ENCODE data around the gene SLC25A24. TPM values are rescaled to one million over a fixed set of nuclear protein-coding genes. Genes with fewer than 3 reads are reported as not detected.
"Not testable (repeated sequence)": the region's sequence is repeated elsewhere in the genome, so short reads cannot be mapped to it uniquely, and the experiment has no call there.

SLC25A24 gene
- total RNA-seq, 2 experiments from 2014 or later, result 25.7 to 26.5 TPM

GRCh38 chr1:108142258-108142657, 57.9 kb downstream of the SLC25A24 start:
- H3K36me3 Mint-ChIP-seq, result peaks cover 73% of the 10 kb centered on the region
- H3K27ac Mint-ChIP-seq, result no peak overlapping the region
- no peak for DNase-seq
- ATAC-seq (ENCODE audit: low read depth), result no peak
- POLR2A ChIA-PET, result interaction anchor here (0.5 kb wide), 1 partner anchor 38 kb away, joined by 4 read pairs; no protein-coding TSS in a partner anchor
- no peak overlapping the region for H3K4me3 Mint-ChIP-seq
- H3K9me3 Mint-ChIP-seq, result peaks cover 7% of the 10 kb centered on the region
- no peaks in the 10 kb centered on the region for H3K27me3 Mint-ChIP-seq
- peaks cover 2% of the 10 kb centered on the region for H3K4me1 Mint-ChIP-seq

- Mint-ChIP-seq H3K36me3 (peaks cover 70% of the 10 kb centered on the region), H3K27me3 (no peaks in the 10 kb centered on the region), H3K4me1 (peaks cover 2% of the 10 kb centered on the region), H3K9me3 (peaks cover 7% of the 10 kb centered on the region), H3K27ac (no peak overlapping the region), H3K4me3 (no peak overlapping the region)
- ATAC-seq (ENCODE audit: low read depth) (no peak), DNase-seq (no peak)
- POLR2A ChIA-PET, result interaction anchor here (0.5 kb wide), 1 partner anchor 39 kb away, joined by 4 read pairs; no protein-coding TSS in a partner anchor
Measured at GRCh38 chr1:108141621-108142020, 58.5 kb downstream of the SLC25A24 start.

GRCh38 chr1:108140936-108141335, 59.2 kb downstream of the SLC25A24 start:
- Mint-ChIP-seq H3K9me3 (peaks cover 5% of the 10 kb centered on the region), H3K27me3 (no peaks in the 10 kb centered on the region), H3K4me1 (peaks cover 2% of the 10 kb centered on the region), H3K27ac (no peak overlapping the region), H3K4me3 (no peak overlapping the region), H3K36me3 (peaks cover 64% of the 10 kb centered on the region)
- ATAC-seq (ENCODE audit: low read depth) (no peak), DNase-seq (no peak)
- POLR2A ChIA-PET, result no interaction called here

GRCh38 chr1:108140177-108140576, 60.0 kb downstream of the SLC25A24 start:
- no peak for DNase-seq
- H3K27me3 Mint-ChIP-seq, result no peaks in the 10 kb centered on the region
- peaks cover 2% of the 10 kb centered on the region for H3K4me1 Mint-ChIP-seq
- H3K4me3 Mint-ChIP-seq, result no peak overlapping the region
- H3K9me3 Mint-ChIP-seq, result peaks cover 4% of the 10 kb centered on the region
- peaks cover 62% of the 10 kb centered on the region for H3K36me3 Mint-ChIP-seq
- POLR2A ChIA-PET, result no interaction called here
- no peak overlapping the region for H3K27ac Mint-ChIP-seq
- ATAC-seq (ENCODE audit: low read depth), result no peak

GRCh38 chr1:108139555-108139954, 60.6 kb downstream of the SLC25A24 start:
- H3K27ac Mint-ChIP-seq; H3K4me1 Mint-ChIP-seq; DNase-seq; H3K9me3 Mint-ChIP-seq; H3K27me3 Mint-ChIP-seq; H3K4me3 Mint-ChIP-seq; ATAC-seq (ENCODE audit: low read depth); POLR2A ChIA-PET: not testable (repeated sequence)
- peaks cover 60% of the 10 kb centered on the region for H3K36me3 Mint-ChIP-seq

- POLR2A ChIA-PET, H3K4me1 Mint-ChIP-seq: not testable (repeated sequence)
- peaks cover 44% of the 10 kb centered on the region for H3K36me3 Mint-ChIP-seq
Measured at GRCh38 chr1:108133148-108133547, 67.0 kb downstream of the SLC25A24 start.

GRCh38 chr1:108132367-108132766, 67.8 kb downstream of the SLC25A24 start:
- ATAC-seq (ENCODE audit: low read depth); H3K4me1 Mint-ChIP-seq; DNase-seq; H3K4me3 Mint-ChIP-seq; POLR2A ChIA-PET; H3K27me3 Mint-ChIP-seq; H3K9me3 Mint-ChIP-seq; H3K27ac Mint-ChIP-seq: not testable (repeated sequence)
- peaks cover 39% of the 10 kb centered on the region for H3K36me3 Mint-ChIP-seq

More at GRCh38 chr1:108133148-108133547, 67.0 kb downstream of the SLC25A24 start:
- ATAC-seq (ENCODE audit: low read depth); H3K9me3 Mint-ChIP-seq; H3K4me3 Mint-ChIP-seq; H3K27ac Mint-ChIP-seq; DNase-seq; H3K27me3 Mint-ChIP-seq: not testable (repeated sequence)

GRCh38 chr1:108131281-108131680, 68.9 kb downstream of the SLC25A24 start:
- POLR2A ChIA-PET; H3K4me1 Mint-ChIP-seq; H3K4me3 Mint-ChIP-seq; H3K9me3 Mint-ChIP-seq; DNase-seq; H3K27ac Mint-ChIP-seq; ATAC-seq (ENCODE audit: low read depth); H3K27me3 Mint-ChIP-seq: not testable (repeated sequence)
- peaks cover 33% of the 10 kb centered on the region for H3K36me3 Mint-ChIP-seq

GRCh38 chr1:108130794-108131193, 69.3 kb downstream of the SLC25A24 start:
- Mint-ChIP-seq H3K4me1 (peaks cover 2% of the 10 kb centered on the region), H3K9me3 (peaks cover 6% of the 10 kb centered on the region), H3K27me3 (peaks cover under 1% of the 10 kb centered on the region), H3K27ac (no peak overlapping the region), H3K4me3 (no peak overlapping the region), H3K36me3 (peaks cover 33% of the 10 kb centered on the region)
- POLR2A ChIA-PET, result no interaction called here
- no peak for DNase-seq
- ATAC-seq (ENCODE audit: low read depth), result no peak

- Mint-ChIP-seq H3K9me3 (peaks cover 6% of the 10 kb centered on the region), H3K4me3 (no peak overlapping the region), H3K27ac (no peak overlapping the region), H3K27me3 (peaks cover 3% of the 10 kb centered on the region), H3K36me3 (peaks cover 29% of the 10 kb centered on the region), H3K4me1 (peaks cover 5% of the 10 kb centered on the region)
- DNase-seq (no peak), ATAC-seq (ENCODE audit: low read depth) (no peak)
- POLR2A ChIA-PET, result interaction anchor here (0.6 kb wide), 1 partner anchor 138 kb away, joined by 3 read pairs; no protein-coding TSS in a partner anchor
Measured at GRCh38 chr1:108129999-108130398, 70.1 kb downstream of the SLC25A24 start.

GRCh38 chr1:108125312-108126138, 74.6 kb downstream of the SLC25A24 start:
- no peaks in the 10 kb centered on the region for H3K9me3 Mint-ChIP-seq
- no peak overlapping the region for H3K4me3 Mint-ChIP-seq
- H3K27me3 Mint-ChIP-seq, result peaks cover 3% of the 10 kb centered on the region
- POLR2A ChIA-PET, result no interaction called here
- ATAC-seq (ENCODE audit: low read depth) (peak; percentile 84), DNase-seq (peak; percentile 48)
- peak overlapping the region; percentile 31 for H3K27ac Mint-ChIP-seq
- peaks cover 3% of the 10 kb centered on the region for H3K4me1 Mint-ChIP-seq
- H3K36me3 Mint-ChIP-seq, result no peaks in the 10 kb centered on the region

GRCh38 chr1:108124622-108125311, 75.4 kb downstream of the SLC25A24 start:
- no peaks in the 10 kb centered on the region for H3K9me3 Mint-ChIP-seq
- no peaks in the 10 kb centered on the region for H3K36me3 Mint-ChIP-seq
- ATAC-seq (ENCODE audit: low read depth) (no peak), DNase-seq (no peak)
- H3K27ac Mint-ChIP-seq, result no peak overlapping the region
- peaks cover 7% of the 10 kb centered on the region for H3K27me3 Mint-ChIP-seq
- POLR2A ChIA-PET, result no interaction called here
- no peak overlapping the region for H3K4me3 Mint-ChIP-seq
- H3K4me1 Mint-ChIP-seq, result peaks cover 3% of the 10 kb centered on the region

- Mint-ChIP-seq H3K27me3 (peaks cover 7% of the 10 kb centered on the region), H3K36me3 (no peaks in the 10 kb centered on the region), H3K9me3 (no peaks in the 10 kb centered on the region), H3K4me3 (no peak overlapping the region), H3K27ac (no peak overlapping the region), H3K4me1 (peaks cover 3% of the 10 kb centered on the region)
- POLR2A ChIA-PET, result no interaction called here
- ATAC-seq (ENCODE audit: low read depth) (no peak), DNase-seq (no peak)
Measured at GRCh38 chr1:108124023-108124422, 76.1 kb downstream of the SLC25A24 start.
